Peyer's patch (tissue), 4 donors: ENCODE results near the gene AOC1. TPM values are rescaled to one million over a fixed set of nuclear protein-coding genes. Genes with fewer than 3 reads are reported as not detected.

Experiments used
- DNase-seq, 3 donors: peaks; one replicate each; pipeline ENCODE4 v3.0.0-alpha.2; 2017 to 2019
- H3K27ac ChIP-seq, 4 donors: fragments of 200-600 bp; sonication (generic); one replicate each; pipeline ENCODE4 v1.5.1; 2016 to 2019
- H3K27me3 ChIP-seq, 2 donors: fragments of 200-600 bp; sonication (generic); one replicate each; pipeline ENCODE4 v1.5.1; 2019
- H3K36me3 ChIP-seq, 3 donors: fragments of 200-600 bp; sonication (generic); one replicate each; pipeline ENCODE4 v1.5.1; 2016 to 2019
- H3K4me1 ChIP-seq, 4 donors: fragments of 200-600 bp; sonication (generic); one replicate each; pipeline ENCODE4 v1.5.1; 2016 to 2019
- H3K4me3 ChIP-seq, 4 donors: fragments of 200-600 bp; sonication (generic); 1 replicate in 3 of 4; 2 replicates in 1 of 4; pipeline ENCODE4 v1.5.1; 2016 to 2019; ENCODE audit warnings: mild to moderate bottlenecking in 1 of 4
- H3K9me3 ChIP-seq, 4 donors: fragments of 200-600 bp; sonication (generic); one replicate each; pipeline ENCODE4 v1.5.1; 2016 to 2019; ENCODE audit warnings: mild to moderate bottlenecking in 1 of 4
- CTCF ChIP-seq, 6 experiments: fragments of 450-650 bp in 4 of 6; fragments of 200-600 bp in 2 of 6; sonication (generic) in 1 of 6; IDR thresholded peaks; one replicate each; pipeline ENCODE4 v1.5.1; 2017 to 2019; ENCODE audit warnings: antibody characterized with exemption in 6 of 6, mild to moderate bottlenecking in 3 of 6, moderate library complexity in 1 of 6
- POLR2A ChIP-seq, 2 donors: fragments of 450-650 bp; IDR thresholded peaks; one replicate each; pipeline ENCODE4 v1.5.1; 2017; ENCODE audit warnings: antibody characterized with exemption in 2 of 2, mild to moderate bottlenecking in 2 of 2, moderate library complexity in 2 of 2
- total RNA-seq, 4 donors: library from RNA; depleted of rRNA; stranded (reverse); fragments of >200 nt; gene quantifications; one replicate each; pipeline ENCODE4 v1.1.0, GENCODE V29; 2016

The AOC1 gene
- total RNA-seq, 4 donors from 2014 or later: 9.1 to 1,314 (median 833) TPM

- H3K9me3 ChIP-seq: no peaks in the 10 kb centered on the region
- no peak for DNase-seq
- TF ChIP-seq POLR2A (IDR thresholded peaks at IDR 0.05) (no peak), CTCF (IDR thresholded peaks at IDR 0.05) (no peak)
- no peaks in the 10 kb centered on the region for H3K27me3 ChIP-seq
- H3K27ac ChIP-seq: no peak overlapping the region
- no peak overlapping the region for H3K4me3 ChIP-seq
- peaks cover 0 to 11% (median 2%) of the 10 kb centered on the region in 4 donors for H3K4me1 ChIP-seq
- H3K36me3 ChIP-seq: no peaks in the 10 kb centered on the region
Observed at GRCh38 chr7:150871601-150872000, 19.3 kb downstream of the AOC1 start.

GRCh38 chr7:150874401-150875198 lies 22.3 kb downstream of the AOC1 start:
- no peak overlapping the region for H3K27ac ChIP-seq
- H3K27me3 ChIP-seq: no peaks in the 10 kb centered on the region
- no peak for DNase-seq
- no peaks in the 10 kb centered on the region for H3K36me3 ChIP-seq
- H3K4me1 ChIP-seq: peaks cover 0 to 13% (median 2%) of the 10 kb centered on the region in 4 donors
- H3K9me3 ChIP-seq: no peaks in the 10 kb centered on the region
- no peak overlapping the region for H3K4me3 ChIP-seq
- TF ChIP-seq CTCF (IDR thresholded peaks at IDR 0.05) (no peak), POLR2A (IDR thresholded peaks at IDR 0.05) (no peak)

- DNase-seq: no peak
- Histone ChIP-seq H3K36me3 (no peaks in the 10 kb centered on the region), H3K9me3 (peaks cover 0 to 2% (median 0%) of the 10 kb centered on the region in 4 donors), H3K27me3 (no peaks in the 10 kb centered on the region), H3K27ac (no peak overlapping the region), H3K4me3 (no peak overlapping the region), H3K4me1 (peaks cover 0 to 13% (median 2%) of the 10 kb centered on the region in 4 donors)
- TF ChIP-seq CTCF (IDR thresholded peaks at IDR 0.05) (peak in 3 of 6 experiments; percentile 33 to 46 (median 38)), POLR2A (IDR thresholded peaks at IDR 0.05) (no peak)
Observed at GRCh38 chr7:150875791-150876190, 23.5 kb downstream of the AOC1 start.

- H3K27ac ChIP-seq: peak overlapping the region in 2 of 4 donors; percentile 20 to 48
- TF ChIP-seq POLR2A (IDR thresholded peaks at IDR 0.05) (no peak), CTCF (IDR thresholded peaks at IDR 0.05) (peak; percentile 27 to 77 (median 54))
- peaks cover 0 to 14% (median 0%) of the 10 kb centered on the region in 4 donors for H3K9me3 ChIP-seq
- no peaks in the 10 kb centered on the region for H3K27me3 ChIP-seq
- no peaks in the 10 kb centered on the region for H3K36me3 ChIP-seq
- DNase-seq: peak; percentile 36 to 78 (median 75)
- peaks cover 0 to 13% (median 2%) of the 10 kb centered on the region in 4 donors for H3K4me1 ChIP-seq
- peak overlapping the region in 1 of 4 donors; percentile 34 for H3K4me3 ChIP-seq
Observed at GRCh38 chr7:150876817-150877526, 24.7 kb downstream of the AOC1 start.

- Histone ChIP-seq H3K27me3 (no peaks in the 10 kb centered on the region), H3K4me3 (no peak overlapping the region), H3K4me1 (peaks cover 0 to 13% (median 2%) of the 10 kb centered on the region in 4 donors), H3K9me3 (peaks cover 0 to 16% (median 0%) of the 10 kb centered on the region in 4 donors), H3K36me3 (no peaks in the 10 kb centered on the region), H3K27ac (peak overlapping the region in 2 of 4 donors; percentile 20 to 38)
- TF ChIP-seq POLR2A (IDR thresholded peaks at IDR 0.05) (no peak), CTCF (IDR thresholded peaks at IDR 0.05) (no peak)
- no peak for DNase-seq
Observed at GRCh38 chr7:150877536-150877935, 25.2 kb downstream of the AOC1 start.
